Measurements from ENCODE around the gene AJM1. TPM values are rescaled to one million over a fixed set of nuclear protein-coding genes. Genes with fewer than 3 reads are reported as not detected.

AJM1 gene
- total and polyA plus RNA-seq, 2 of the 8 experiments (the other 6 are each of a cell fraction or from before 2014, with no cell fraction given): 0.12 to 0.97 TPM

- POLR2A ChIA-PET (ENCODE audit: partially characterized antibody): interaction anchor here (1.3 to 20.5 kb wide), 4 partner anchors 8 to 84 kb away, joined by 3 to 248 read pairs (median 47); partner anchors contain the start of gene MAMDC4
- Histone ChIP-seq H4K5ac (ENCODE audit: insufficient read length, low read depth, low read length) (no peak overlapping the region), H3K36me3 (ENCODE audit: control insufficient read depth in 2 of 4, insufficient read depth in 4 of 4, low read length in 3 of 4) (peaks cover 0 to 23% (median 4%) of the 10 kb centered on the region in 4 experiments; a peak in 3 of 8 replicates), H3K56ac (replicated peaks; ENCODE audit: insufficient read length, low read depth, low read length) (no peak overlapping the region), H4K20me1 (replicated peaks in 1 of 2; ENCODE audit: control insufficient read depth in 1 of 2, insufficient read depth in 2 of 2, low read length in 2 of 2) (peaks cover 1 to 6% of the 10 kb centered on the region in 2 experiments), H3K4me1 (replicated peaks in 1 of 4; ENCODE audit: control insufficient read depth in 3 of 4, insufficient read depth in 4 of 4, low read length in 3 of 4) (peaks cover 5 to 24% (median 16%) of the 10 kb centered on the region in 4 experiments), H2BK120ac (replicated peaks; ENCODE audit: low read depth, low read length) (no peak overlapping the region), H2BK15ac (ENCODE audit: low read length) (no peak overlapping the region), H3K4me2 (ENCODE audit: insufficient read depth in 1 of 2, low read depth in 2 of 2, low read length in 2 of 2) (no peak overlapping the region), H3K4me3 (ENCODE audit: extremely low read depth in 1 of 4, insufficient read depth in 2 of 4, low read depth in 3 of 4, low read length in 4 of 4) (no peak overlapping the region), H3K79me2 (ENCODE audit: control insufficient read depth in 1 of 2, insufficient read depth in 2 of 2, low read length in 2 of 2) (no peaks in the 10 kb centered on the region), H2AK5ac (ENCODE audit: low read depth, low read length) (no peak overlapping the region), H2BK12ac (ENCODE audit: low read depth, low read length) (no peak overlapping the region), H3K9ac (replicated peaks in 1 of 4; ENCODE audit: extremely low read depth in 1 of 4, low read depth in 3 of 4, low read length in 3 of 4) (no peak overlapping the region), H3K4ac (replicated peaks; ENCODE audit: insufficient read length, low read depth, low read length) (no peak overlapping the region), H2BK5ac (ENCODE audit: low read depth, low read length) (no peak overlapping the region), H3K18ac (ENCODE audit: extremely low read depth, low read length) (no peak overlapping the region), H4K91ac (replicated peaks; ENCODE audit: insufficient read length, low read length) (no peak overlapping the region), H3K23ac (ENCODE audit: insufficient read length) (no peak overlapping the region), H3K14ac (ENCODE audit: insufficient read length) (no peak overlapping the region), H4K8ac (ENCODE audit: extremely low read depth, insufficient read depth, low read length) (no peak overlapping the region; the same call in 1 of the 2 replicates), H2AFZ (ENCODE audit: low read length) (no peak overlapping the region), H3K27ac (ENCODE audit: low read depth, low read length) (no peak overlapping the region), H3K27me3 (replicated peaks in 1 of 4; ENCODE audit: control insufficient read depth in 3 of 4, extremely low read depth in 1 of 4, insufficient read depth in 3 of 4, low read length in 3 of 4) (no peaks in the 10 kb centered on the region), H3K9me3 (ENCODE audit: insufficient read depth in 2 of 2, low read depth in 1 of 2, low read length in 1 of 2) (no peaks in the 10 kb centered on the region), H3K23me2 (ENCODE audit: low read depth, low read length) (no peaks in the 10 kb centered on the region), H3K79me1 (ENCODE audit: low read depth, low read length) (no peaks in the 10 kb centered on the region), H2BK20ac (ENCODE audit: low read length) (no peak overlapping the region)
- no peak for FAIRE-seq
- CTCF ChIA-PET (ENCODE audit: partially characterized antibody): interaction anchor here (0.6 to 8.9 kb wide), 3 partner anchors 7 to 198 kb away, joined by 4 to 131 read pairs (median 55); no protein-coding TSS in a partner anchor
- TF ChIP-seq POLR2A (IDR thresholded peaks at IDR 0.05; ENCODE audit: control extremely low read depth in 1 of 2, low read depth in 2 of 2, low read length in 2 of 2) (peak in 1 of 2 experiments; percentile 13; a peak in 1 of 3 replicates), TEAD4 (IDR thresholded peaks at IDR 0.05; ENCODE audit: low read depth, low read length) (no peak)
- 90% methylated on average over 19 of the region's 29 CpGs; no CpG with 5 or more reads in 1 of the 2 experiments for WGBS, 2 experiments (ENCODE audit: extremely low coverage in 1 of 2, insufficient coverage in 1 of 2, insufficient read length in 1 of 2, insufficient replicate concordance in 2 of 2, low coverage in 1 of 2, low lambda C conversion rate in 2 of 2, missing lambda C conversion rate in 1 of 2)
- no peak for DNase-seq (ENCODE audit: low read depth in 1 of 2, low spot score in 2 of 2)
These were observed 3.7 kb upstream of the AJM1 start for GRCh38 chr9:136838314-136839228.

All from H1 (cell line).